ENCODE results near the gene IL23R. TPM values are rescaled to one million over a fixed set of nuclear protein-coding genes. Genes with fewer than 3 reads are reported as not detected.

IL23R gene
- total RNA-seq, 1 donor from 2014 or later: not detected

DNA sequence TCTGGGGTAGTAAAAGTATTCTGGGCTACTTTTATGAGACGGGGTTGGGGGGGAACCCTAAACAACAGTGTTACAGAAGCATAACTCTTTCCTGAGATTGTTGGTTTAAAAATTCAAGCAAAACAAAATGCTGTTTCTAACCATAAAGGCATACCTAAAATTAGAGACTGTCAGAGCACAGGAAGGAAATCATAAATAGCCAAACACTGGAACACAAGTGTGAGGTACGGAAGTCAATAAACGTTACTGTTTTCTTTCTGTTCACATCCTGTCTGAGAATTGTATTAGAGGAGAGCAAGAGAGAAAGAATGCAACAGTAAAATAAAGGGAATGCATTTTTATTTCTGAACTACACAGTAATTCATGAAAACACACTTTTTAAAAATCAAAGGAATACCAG is 98.6 kb downstream of the IL23R start:
- H3K4me3 ChIP-seq (ENCODE audit: low read depth, low read length): no peak overlapping the region
- no peak for DNase-seq (ENCODE audit: low read depth)
- TF ChIP-seq, protein P1, sequence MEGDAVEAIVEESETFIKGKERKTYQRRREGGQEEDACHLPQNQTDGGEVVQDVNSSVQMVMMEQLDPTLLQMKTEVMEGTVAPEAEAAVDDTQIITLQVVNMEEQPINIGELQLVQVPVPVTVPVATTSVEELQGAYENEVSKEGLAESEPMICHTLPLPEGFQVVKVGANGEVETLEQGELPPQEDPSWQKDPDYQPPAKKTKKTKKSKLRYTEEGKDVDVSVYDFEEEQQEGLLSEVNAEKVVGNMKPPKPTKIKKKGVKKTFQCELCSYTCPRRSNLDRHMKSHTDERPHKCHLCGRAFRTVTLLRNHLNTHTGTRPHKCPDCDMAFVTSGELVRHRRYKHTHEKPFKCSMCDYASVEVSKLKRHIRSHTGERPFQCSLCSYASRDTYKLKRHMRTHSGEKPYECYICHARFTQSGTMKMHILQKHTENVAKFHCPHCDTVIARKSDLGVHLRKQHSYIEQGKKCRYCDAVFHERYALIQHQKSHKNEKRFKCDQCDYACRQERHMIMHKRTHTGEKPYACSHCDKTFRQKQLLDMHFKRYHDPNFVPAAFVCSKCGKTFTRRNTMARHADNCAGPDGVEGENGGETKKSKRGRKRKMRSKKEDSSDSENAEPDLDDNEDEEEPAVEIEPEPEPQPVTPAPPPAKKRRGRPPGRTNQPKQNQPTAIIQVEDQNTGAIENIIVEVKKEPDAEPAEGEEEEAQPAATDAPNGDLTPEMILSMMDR (conservative IDR thresholded peaks at IDR 0.05; ENCODE audit: low read depth, low read length): no peak

DNA sequence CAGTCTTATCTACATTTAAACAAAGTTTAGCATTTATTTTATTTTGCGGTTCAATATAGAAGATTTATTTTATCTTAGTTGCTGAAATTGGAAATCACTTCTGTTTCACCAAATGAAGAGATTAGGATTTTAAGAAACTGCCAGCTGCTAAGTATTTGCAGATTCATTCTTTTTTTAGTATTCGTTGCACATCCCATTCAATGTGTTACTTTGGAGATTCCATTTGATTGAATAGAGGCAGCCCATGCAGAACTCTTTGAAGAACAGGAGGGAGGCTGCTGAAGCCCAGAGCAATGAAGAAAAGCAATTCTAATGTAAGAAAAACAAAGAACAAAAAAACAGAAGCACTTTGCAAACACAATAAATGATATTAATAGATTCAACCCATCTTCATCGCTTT is 102.8 kb downstream of the IL23R start:
- H3K4me3 ChIP-seq (ENCODE audit: low read depth, low read length): no peak overlapping the region
- no peak for DNase-seq (ENCODE audit: low read depth)
- TF ChIP-seq, protein P1 (conservative IDR thresholded peaks at IDR 0.05; ENCODE audit: low read depth, low read length): no peak

DNA sequence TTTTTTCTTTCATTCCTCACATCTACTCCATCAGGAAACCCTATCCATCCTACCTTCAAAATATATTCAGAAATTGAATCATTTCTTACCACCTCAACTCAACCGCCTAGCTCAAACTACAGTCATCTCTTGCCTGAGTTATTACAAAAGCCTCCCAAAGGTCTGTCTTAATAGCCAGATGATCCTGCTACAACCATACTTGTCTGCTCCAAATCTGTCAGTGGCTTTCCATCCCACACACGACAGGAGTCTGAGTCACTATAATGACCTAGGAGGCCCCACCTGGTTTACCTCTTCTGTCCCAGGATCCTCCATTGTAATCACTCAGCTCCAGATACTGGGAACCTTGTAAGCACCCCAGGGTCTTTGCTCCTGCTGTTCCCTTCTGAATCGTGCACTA is 104.3 kb downstream of the IL23R start:
- TF ChIP-seq, protein P1 (conservative IDR thresholded peaks at IDR 0.05; ENCODE audit: low read depth, low read length): no peak
- no peak overlapping the region for H3K4me3 ChIP-seq (ENCODE audit: low read depth, low read length)
- DNase-seq (ENCODE audit: low read depth): no peak

DNA sequence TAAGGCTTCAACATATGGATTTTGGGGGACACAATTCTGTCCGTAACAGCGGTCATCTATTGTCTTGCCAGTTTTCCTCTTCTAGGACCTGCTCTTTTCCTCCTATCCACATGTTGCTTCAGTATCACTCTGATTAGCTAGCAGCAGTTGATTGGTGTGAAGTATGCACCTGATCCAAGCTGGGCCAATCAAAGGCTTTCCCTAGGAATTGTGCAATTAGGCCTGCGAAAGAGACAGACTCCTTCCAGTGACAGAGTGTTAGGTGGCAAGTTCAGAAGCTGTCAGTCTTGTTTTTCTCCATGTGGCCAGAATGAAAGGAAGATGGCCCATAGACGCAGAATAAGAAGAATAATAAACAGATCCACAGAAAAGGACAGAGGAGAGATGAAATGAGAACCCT is 107.3 kb downstream of the IL23R start:
- H3K4me3 ChIP-seq (ENCODE audit: low read depth, low read length): no peak overlapping the region
- TF ChIP-seq, protein P1 (conservative IDR thresholded peaks at IDR 0.05; ENCODE audit: low read depth, low read length): no peak
- no peak for DNase-seq (ENCODE audit: low read depth)

DNA sequence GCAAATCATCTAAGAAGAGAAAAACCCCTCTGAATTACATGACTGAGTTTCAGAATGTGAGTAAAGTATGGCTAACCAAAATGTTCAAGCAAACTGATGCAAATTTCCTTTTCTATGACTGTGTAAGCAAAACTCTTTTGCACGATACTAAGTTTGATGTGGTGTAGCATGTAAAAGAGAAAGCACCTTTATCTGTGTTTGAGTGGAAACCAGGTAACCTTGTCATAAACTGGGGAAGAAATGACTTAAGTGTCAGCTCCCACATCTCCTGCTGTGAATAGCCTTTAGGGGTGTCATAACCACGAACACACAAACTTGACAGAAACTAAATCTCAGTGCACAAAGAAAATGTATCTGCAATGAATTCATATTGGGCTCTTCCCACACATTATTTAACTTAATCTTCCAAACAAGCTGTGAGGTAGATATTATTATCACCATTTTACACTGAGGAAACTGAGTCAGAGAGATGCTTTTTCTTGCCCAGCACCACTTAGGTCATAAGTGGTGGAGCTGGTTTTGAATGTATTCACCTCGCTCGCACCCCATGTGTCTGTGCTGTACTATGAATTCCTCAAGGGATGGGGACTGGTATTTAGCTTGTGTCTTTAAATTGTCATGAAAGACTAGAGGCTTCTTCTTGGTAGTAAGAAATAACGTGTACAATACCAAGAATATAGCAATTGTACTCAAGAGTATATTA is 108.5 kb downstream of the IL23R start:
- no peak for DNase-seq (ENCODE audit: low read depth)
- H3K4me3 ChIP-seq (ENCODE audit: low read depth, low read length): no peak overlapping the region
- TF ChIP-seq, protein P1 (conservative IDR thresholded peaks at IDR 0.05; ENCODE audit: low read depth, low read length): no peak

DNA sequence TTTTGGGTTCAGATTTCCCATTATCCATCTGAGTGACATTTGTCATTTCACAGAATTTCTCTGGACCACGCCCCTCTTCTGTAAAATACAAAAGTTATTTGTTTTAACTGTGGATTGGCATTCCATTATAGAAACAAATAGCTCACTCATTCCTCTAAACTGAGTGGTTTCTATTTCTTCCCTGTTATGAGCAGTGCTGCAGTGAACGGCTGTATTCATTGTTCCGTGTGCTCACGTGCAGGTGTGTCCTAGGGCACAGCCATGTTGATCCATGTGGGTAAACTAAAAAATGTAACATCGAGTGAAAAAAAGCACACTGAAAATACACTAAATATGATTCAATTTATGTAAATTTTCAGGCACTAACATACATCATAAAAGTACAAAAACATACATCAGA is 114.4 kb downstream of the IL23R start:
- TF ChIP-seq, protein P1 (conservative IDR thresholded peaks at IDR 0.05; ENCODE audit: low read depth, low read length): no peak
- DNase-seq (ENCODE audit: low read depth): no peak
- no peak overlapping the region for H3K4me3 ChIP-seq (ENCODE audit: low read depth, low read length)

DNA sequence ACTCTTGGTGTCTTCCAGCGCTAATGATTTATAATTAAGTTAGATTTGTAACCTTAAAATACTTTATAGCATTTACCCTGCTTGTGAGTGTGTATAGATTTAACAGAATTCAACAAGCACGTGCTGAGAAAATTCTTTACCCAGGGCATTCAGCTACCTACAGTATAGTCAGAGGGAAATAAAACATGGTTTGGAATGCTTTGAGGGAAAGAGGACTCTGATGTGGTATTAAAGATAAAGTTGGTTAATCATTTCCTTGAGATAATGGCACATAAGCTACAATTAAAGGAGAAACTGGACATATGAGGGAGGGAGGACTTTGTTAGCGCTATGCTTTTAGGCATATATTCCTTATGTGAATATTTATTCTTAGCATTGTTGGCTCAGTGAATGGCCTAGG is 115.0 kb downstream of the IL23R start:
- DNase-seq (ENCODE audit: low read depth): no peak
- no peak overlapping the region for H3K4me3 ChIP-seq (ENCODE audit: low read depth, low read length)
- TF ChIP-seq, protein P1 (conservative IDR thresholded peaks at IDR 0.05; ENCODE audit: low read depth, low read length): no peak
